Nephron progenitor cell (in vitro differentiated cells): ENCODE data around the gene GUCA2B.

ENCODE experiments used
- DNase-seq: peaks from one replicate; pipeline ENCODE4 v3.0.0; 2021
- H3K27ac Mint-ChIP-seq: 2 replicates; pipeline ENCODE4 v1.8.0; 2021; ENCODE audit warnings: mild to moderate bottlenecking, moderate library complexity, mixed read lengths
- H3K27me3 Mint-ChIP-seq: 2 replicates; pipeline ENCODE4 v1.8.0; 2021; ENCODE audit warnings: mild to moderate bottlenecking, low read depth, mixed read lengths; ENCODE audit not compliant: poor library complexity
- H3K36me3 Mint-ChIP-seq: 2 replicates; pipeline ENCODE4 v1.8.0; 2021; ENCODE audit warnings: low read depth, mixed read lengths
- H3K4me1 Mint-ChIP-seq: 2 replicates; pipeline ENCODE4 v1.8.0; 2021; ENCODE audit warnings: mixed read lengths
- H3K4me3 Mint-ChIP-seq: 2 replicates; pipeline ENCODE4 v1.8.0; 2021; ENCODE audit warnings: mild to moderate bottlenecking, moderate library complexity, mixed read lengths
- H3K9me3 Mint-ChIP-seq: 2 replicates; pipeline ENCODE4 v1.8.0; 2021; ENCODE audit warnings: mild to moderate bottlenecking, moderate library complexity, mixed read lengths
- CTCF ChIP-seq: fragments of 200-600 bp; sonication (generic); IDR thresholded peaks from 2 replicates; pipeline ENCODE4 v1.5.0; 2021; ENCODE audit warnings: antibody characterized with exemption

GUCA2B gene

DNA sequence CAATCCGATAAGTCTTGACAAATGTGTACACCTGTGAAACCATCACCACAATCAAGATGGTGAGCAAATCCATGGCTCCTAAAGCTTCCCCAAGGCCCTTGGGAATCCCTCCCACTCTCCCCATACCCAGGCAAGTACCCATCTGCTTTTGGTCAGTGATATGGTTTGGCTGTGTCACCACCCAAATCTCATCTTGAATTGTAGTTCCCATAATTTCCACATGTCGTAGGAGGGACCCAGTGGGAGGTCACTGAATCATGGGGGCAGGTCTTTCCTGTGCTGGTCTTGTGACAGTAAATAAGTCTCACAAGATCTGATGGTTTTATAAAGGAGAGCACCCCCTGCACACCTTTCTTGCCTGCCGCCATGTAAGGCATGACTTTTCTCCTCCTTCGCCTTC, 14.6 kb upstream of the GUCA2B start:
- Mint-ChIP-seq H3K9me3 (peaks cover 7% of the 10 kb centered on the region), H3K27me3 (peaks cover 10% of the 10 kb centered on the region), H3K4me1 (peaks cover 11% of the 10 kb centered on the region), H3K4me3 (no peak overlapping the region), H3K36me3 (no peaks in the 10 kb centered on the region), H3K27ac (no peak overlapping the region)
- DNase-seq: no peak
- no peak for TF ChIP-seq CTCF

GRCh38 chr1:42139444-42139843, 13.8 kb upstream of the GUCA2B start:
- TF ChIP-seq CTCF: no peak
- no peak for DNase-seq
- H3K4me3 Mint-ChIP-seq: no peak overlapping the region
- peaks cover 10% of the 10 kb centered on the region for H3K27me3 Mint-ChIP-seq
- H3K4me1 Mint-ChIP-seq: peaks cover 18% of the 10 kb centered on the region
- H3K27ac Mint-ChIP-seq: no peak overlapping the region
- H3K9me3 Mint-ChIP-seq: peaks cover 7% of the 10 kb centered on the region
- no peaks in the 10 kb centered on the region for H3K36me3 Mint-ChIP-seq

GRCh38 chr1:42140191-42140590, 13.0 kb upstream of the GUCA2B start:
- Mint-ChIP-seq H3K4me1 (peaks cover 25% of the 10 kb centered on the region), H3K27ac (no peak overlapping the region), H3K36me3 (no peaks in the 10 kb centered on the region), H3K9me3 (peaks cover 7% of the 10 kb centered on the region), H3K27me3 (peaks cover 13% of the 10 kb centered on the region), H3K4me3 (no peak overlapping the region)
- DNase-seq: no peak
- no peak for TF ChIP-seq CTCF

DNA sequence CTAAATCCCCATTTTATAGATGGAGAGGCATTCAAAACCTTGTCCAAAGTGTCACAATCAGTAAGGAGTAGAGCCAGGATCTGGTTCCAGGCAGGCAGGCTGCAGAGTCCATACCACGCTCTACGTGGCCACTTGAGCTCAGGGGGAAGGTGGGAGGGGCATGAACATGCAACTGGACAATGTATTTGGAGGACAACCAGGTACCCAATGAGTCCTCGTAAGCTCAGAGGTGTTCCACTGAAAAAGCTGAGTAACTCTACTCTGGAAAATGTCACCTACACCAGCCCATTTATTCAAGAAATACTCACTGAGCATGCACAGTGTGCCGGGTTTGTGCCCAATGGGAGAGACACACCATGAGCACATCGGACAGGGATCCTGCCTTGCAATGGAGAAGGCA, 11.2 kb upstream of the GUCA2B start:
- peaks cover 12% of the 10 kb centered on the region for H3K27me3 Mint-ChIP-seq
- no peaks in the 10 kb centered on the region for H3K36me3 Mint-ChIP-seq
- peaks cover 21% of the 10 kb centered on the region for H3K4me1 Mint-ChIP-seq
- no peak for TF ChIP-seq CTCF
- H3K27ac Mint-ChIP-seq: no peak overlapping the region
- peaks cover 7% of the 10 kb centered on the region for H3K9me3 Mint-ChIP-seq
- no peak for DNase-seq
- no peak overlapping the region for H3K4me3 Mint-ChIP-seq

GRCh38 chr1:42142894-42143675, 10.1 kb upstream of the GUCA2B start:
- Mint-ChIP-seq H3K36me3 (no peaks in the 10 kb centered on the region), H3K4me1 (peaks cover 19% of the 10 kb centered on the region), H3K4me3 (no peak overlapping the region), H3K27ac (no peak overlapping the region), H3K27me3 (peaks cover 9% of the 10 kb centered on the region), H3K9me3 (peaks cover 7% of the 10 kb centered on the region)
- no peak for TF ChIP-seq CTCF
- no peak for DNase-seq
